Fibroblast of upper back skin (primary cell): ENCODE measurements around the gene FALEC.
A peak's percentile ranks its signal among the peaks of the same experiment; 100 is the strongest.
"Not testable (repeated sequence)": the region's sequence is repeated elsewhere in the genome, so short reads cannot be mapped to it uniquely, and the experiment has no call there.

Experiments used
- DNase-seq: peaks from one replicate; pipeline ENCODE4 v3.0.0-alpha.2; 2013

The FALEC gene

DNA sequence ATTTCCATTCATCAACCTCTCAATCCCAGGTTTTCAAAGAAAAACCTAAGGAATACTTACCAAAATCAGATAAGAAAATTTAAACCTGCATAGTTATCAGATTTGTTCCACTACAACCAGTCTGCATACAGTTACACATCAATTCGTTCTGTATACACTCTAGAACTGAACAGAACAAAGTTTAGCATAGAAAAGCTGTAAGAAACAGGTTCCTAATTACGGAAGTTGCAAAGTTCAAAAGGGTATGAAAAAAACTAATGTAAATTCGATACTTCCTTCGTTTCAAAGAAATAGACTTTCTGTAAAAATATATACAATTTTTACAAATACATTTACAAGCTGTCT lies 60.8 kb downstream of the FALEC start:
- DNase-seq = no peak

DNA sequence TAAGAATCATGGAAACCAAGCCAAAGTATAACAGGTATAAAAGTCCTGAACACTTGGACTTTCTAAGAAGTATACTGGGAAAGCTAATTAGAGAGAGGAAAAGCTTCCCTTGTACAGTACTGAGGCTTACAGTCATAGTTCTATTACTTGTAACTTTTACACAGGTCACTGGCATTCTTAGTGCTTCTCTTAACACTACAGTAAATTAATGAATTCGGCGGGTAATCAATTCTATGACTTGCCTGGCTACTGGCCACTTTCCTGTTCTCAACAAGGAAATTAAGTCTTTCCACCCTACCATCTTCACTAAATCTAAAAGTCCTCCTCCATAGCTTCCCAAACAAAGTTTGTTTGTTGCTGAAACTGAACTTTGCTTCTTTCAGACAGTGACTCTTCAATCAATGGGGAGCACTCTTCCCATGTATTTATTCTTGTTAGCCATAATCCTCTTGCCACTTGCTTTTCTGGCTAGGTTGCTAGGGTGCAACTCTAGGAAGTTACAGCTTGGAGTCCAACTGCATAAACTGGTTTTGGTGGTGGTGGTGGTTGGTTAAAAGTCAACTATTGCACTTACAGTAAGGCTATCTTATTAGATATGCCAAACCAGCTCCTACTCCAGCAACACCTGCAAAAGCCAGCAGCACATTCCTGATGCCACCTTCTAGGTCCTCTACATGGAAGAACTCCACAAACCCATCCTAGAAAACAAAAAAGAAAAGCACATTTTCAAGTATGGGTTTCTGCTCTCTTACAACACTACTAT lies 61.4 kb downstream of the FALEC start:
- no peak for DNase-seq

DNA sequence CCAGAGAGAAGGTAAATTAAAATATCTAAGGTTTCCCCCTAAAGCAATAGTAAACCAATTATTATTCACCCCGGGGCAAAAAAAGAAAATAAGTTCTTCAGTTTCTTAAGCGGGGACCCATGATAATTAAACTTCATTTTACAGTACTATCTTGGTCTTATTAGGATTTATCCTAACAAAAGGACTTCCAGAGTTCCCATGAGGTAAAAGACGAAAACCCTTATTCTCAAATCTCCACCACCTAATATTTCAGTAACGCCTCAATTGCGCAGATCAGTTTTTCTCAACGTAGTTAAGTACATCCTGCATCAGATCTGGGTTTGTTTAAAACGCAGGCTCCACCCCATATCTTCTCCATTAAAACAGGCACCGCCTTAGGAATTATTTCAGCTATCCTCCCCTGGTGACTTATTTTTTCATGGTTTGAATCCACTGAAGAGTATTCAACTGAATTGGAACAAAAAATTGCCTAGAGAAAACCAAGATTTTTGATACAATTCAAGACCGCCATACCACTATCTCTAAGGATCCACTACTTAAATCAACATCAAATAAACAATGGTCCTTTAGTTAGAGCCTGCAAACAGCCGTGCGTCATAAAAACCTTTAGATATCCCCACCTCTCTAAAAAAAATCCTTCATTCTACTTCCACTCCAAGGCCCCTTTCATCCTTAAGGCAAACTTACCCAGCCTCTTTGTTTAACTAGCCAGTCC lies 62.2 kb downstream of the FALEC start:
- DNase-seq = no peak

- peak; percentile 95 for DNase-seq
Measured at GRCh38 chr1:150578272-150579109, 62.9 kb downstream of the FALEC start.

GRCh38 chr1:150579110-150579944 lies 63.8 kb downstream of the FALEC start, which contains the start of gene MCL1:
TSS of gene MCL1 (minus strand) at chr1:150579610. CDS start at chr1:150579530, 80 bp downstream.
- DNase-seq = peak; percentile 97

- DNase-seq = no peak
Measured at GRCh38 chr1:150579945-150580642, 64.5 kb downstream of the FALEC start.

- DNase-seq = not testable (repeated sequence)
Measured at GRCh38 chr1:150580966-150581365, 65.4 kb downstream of the FALEC start.

DNA sequence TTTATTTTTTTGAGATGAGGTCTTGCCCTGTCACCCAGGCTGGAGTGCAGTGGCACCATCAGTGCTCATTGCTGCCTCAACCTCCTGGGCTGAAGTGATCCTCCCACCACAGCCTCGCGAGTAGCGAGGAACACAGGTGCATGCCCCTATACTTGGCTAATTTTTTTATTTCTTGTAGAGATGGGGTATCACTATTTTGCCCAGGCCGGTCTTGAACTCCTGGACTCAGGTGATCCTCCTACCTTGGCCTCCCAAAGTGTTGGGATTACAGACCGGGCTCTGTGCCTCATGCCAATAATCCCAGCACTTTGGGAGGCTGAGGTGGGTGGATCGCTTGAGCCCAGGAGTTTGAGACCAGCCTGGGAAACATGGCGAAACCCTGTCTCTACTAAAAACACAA lies 65.9 kb downstream of the FALEC start:
- not testable (repeated sequence) for DNase-seq

DNA sequence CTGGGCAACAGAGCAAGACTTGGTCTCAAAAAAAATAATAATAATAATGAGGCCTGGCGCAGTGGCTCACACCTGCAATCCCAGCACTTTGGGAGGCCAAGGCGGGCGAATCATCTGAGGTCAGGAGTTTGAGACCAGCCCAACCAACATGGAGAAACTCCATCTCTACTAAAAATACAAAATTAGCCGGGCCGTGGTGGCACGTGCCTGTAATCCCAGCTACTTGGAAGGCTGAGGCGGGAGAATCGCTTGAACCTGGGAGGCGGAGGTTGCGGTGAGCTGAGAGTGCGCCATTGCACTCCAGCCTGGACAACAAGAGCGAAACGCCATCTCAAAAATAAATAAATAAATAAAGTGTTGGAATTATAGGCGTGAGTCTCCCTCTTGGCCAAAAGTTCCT lies 66.4 kb downstream of the FALEC start:
- not testable (repeated sequence) for DNase-seq

DNA sequence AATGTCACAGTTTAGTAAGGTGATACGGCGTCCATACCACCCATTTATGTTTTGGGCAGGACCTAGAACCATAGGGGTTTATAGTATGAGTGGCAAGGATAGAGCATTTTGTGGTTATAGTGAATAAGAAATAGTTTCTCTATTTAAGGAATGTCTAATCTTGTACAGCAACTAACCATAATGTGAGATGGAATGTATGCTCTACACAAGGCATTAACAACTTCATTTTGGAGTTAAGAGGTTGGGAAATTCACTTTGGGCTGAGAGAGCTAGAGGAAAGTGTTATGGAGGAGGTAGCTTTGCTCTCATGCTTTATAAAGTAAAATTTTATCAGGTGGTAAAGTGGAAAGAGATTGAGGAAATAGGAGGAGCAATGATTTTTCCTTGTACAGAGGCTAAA lies 66.8 kb downstream of the FALEC start:
- DNase-seq = peak; percentile 54
